AG08395 (cell line): Measurements from ENCODE around the gene SEL1L.
"Not testable (repeated sequence)": the region's sequence is repeated elsewhere in the genome, so short reads cannot be mapped to it uniquely, and the experiment has no call there.

Source experiments
- DNase-seq: peaks from one replicate; pipeline ENCODE4 v3.0.0; 2012; ENCODE audit warnings: mixed read lengths, low spot score

SEL1L gene

DNA sequence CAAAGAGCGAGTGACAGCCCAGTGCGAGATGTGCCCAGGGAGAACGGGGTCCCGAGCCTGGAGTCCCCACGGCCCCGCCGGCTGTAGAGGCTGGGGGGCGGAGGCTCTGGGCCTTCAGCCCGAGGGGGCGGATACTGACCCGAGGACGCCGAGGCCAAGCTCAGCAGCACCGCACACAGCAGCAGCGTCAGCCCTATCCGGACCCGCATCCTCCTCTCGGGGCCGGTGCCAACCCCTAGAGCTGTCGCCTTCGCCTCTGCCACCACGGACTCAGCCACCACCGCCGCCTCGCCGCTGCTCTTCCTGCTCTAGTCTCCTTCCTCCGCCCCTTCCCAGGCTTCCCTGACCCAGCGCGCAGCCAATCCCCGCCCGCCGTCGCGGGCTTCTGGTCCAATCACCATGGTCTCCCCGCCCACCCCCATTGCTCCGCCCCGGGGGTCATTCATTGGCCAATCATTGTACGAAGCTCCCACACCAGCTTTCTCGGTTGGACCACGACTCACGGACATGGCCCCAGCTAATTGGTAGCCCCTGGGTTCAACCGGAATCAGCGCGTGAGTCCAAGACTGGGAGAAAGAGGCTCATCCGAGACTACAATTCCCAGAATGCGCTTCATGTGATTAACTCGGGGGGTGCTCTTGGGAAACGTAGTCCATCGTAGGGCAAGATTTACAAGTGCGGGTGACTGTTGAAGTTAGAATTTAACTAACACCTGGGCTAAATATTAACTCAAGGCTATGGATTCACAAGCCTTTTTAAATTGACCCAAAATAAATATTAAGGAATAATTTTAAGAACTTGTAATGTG lies at the start of gene SEL1L:
Gene SEL1L (minus strand): TSS at position 318 of the 808 bp plus-strand sequence. CDS start 109 bp downstream, at position 209.
- DNase-seq: peak; percentile 99

DNA sequence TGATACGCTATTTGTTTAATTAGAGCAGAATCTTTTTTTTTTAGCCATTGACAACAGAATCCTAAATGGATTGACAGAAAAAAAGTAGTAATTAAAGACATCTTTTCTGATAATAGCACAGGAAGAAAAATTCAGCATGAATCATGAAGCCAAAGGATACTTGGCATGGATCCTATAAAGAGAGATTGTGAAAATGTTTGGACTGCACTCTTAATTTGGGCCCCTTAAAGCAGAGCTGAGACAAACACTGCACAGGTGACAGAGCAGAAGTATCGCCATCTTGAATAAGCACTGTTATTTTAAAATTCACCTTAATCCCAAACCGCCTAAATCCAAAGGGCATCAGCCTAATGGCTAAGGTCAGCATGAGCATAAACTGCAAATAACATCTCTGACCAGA lies 48.8 kb upstream of the SEL1L start:
- DNase-seq: no peak

- DNase-seq: no peak
Measured at GRCh38 chr14:81579115-81579514, 45.5 kb upstream of the SEL1L start.

DNA sequence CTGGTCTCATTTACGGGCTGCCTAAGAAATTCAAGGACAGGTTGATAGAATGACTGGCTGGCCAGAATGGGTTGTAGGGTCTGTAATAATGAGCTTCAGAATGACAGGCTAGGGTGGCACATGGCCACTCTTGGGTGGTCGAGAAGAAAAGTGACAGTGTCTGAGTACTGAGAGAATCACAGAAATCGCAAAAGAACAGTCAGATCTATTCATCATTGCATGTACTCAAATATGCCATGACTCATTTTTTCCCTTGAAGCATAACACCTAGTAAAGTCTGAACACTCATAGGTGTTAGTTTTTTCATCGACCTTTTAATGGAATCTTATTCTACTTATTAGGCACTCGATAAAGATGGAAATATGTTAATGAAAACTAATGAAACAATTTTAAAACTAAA lies 37.8 kb upstream of the SEL1L start:
- DNase-seq: no peak

- DNase-seq: no peak
Measured at GRCh38 chr14:81567302-81567701, 33.6 kb upstream of the SEL1L start.

DNA sequence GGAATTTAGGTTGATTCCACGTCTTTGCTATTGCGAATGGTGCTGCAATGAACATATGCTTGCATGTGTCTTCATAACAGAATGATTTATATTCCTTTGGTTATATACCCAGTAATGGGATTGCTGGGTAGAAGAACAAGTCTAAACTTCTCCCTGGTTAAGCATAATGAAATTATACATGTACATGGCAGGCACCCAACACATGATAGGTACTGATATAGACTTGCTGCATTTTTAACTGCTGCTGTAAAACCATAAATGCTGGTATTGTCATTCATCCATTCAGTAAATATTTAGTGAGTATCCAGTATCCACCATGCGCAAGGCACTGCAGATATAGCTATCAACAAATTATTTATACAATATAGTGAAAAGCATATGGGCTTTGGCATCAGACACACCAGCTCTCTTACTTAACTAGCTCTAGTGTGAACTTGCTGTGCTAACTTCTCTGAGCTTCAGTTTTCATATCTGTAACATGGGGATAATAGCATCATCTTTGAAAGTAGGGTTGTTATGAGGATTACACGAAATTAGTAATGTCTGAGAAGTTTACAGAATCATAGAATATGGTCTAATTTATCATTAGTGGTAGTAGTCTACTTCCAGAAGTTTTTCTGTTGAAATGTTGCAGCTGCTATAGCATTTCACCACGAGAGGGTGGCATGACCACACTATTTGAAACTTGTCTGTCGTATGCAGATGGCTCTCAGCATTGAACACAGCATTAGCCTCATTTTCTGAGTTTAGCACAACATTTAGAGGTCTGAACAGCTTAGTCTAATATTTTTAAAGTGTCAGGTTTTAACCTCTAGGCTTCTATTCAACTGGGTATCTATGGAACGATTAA lies 32.0 kb upstream of the SEL1L start:
- peak; percentile 23 for DNase-seq

DNA sequence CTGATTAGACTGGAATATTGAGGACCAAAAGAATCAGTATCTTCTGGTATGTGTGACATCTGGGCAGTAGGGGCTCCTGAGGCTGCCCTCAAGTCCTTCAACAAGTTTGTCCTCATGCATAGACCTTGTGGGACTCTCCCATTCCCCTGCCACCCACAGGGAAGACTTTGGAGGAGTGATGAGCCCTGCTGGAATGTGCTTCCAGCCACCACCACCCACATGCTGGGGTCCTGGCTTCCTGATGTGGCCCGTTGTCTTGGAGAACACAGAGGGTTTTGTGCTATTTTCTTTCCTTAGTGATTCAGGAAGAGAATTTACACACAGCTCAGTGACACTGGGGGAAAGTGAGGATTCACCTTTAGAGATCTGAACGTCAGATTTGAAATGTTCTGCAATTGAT lies 29.2 kb upstream of the SEL1L start:
- DNase-seq: no peak

- DNase-seq: no peak
Measured at GRCh38 chr14:81561084-81561775, 27.6 kb upstream of the SEL1L start.

DNA sequence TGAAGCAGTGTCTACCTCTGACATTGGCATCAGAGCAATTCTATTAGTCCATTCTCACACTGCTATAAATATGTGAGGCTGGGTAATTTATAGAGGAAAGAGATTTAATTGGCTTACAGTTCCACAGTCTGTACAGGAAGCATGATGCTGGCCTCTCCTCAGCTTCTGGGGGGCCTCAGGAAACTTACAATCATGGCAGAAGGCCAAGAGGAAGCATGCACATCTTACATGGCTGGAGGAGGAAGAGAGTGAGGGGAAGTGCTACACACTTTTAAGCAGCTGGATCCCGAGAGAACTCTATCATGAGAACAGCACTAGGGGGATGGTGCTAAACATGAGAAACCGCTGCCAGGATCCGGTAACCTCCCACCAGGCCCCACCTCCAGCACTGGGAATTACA lies 25.7 kb upstream of the SEL1L start:
- DNase-seq: no peak

GRCh38 chr14:81557146-81557545 lies 23.5 kb upstream of the SEL1L start:
- no peak for DNase-seq

GRCh38 chr14:81555684-81556083 lies 22.0 kb upstream of the SEL1L start:
- no peak for DNase-seq

GRCh38 chr14:81555051-81555450 lies 21.4 kb upstream of the SEL1L start:
- DNase-seq: no peak

GRCh38 chr14:81551471-81551870 lies 17.8 kb upstream of the SEL1L start:
- DNase-seq: no peak

DNA sequence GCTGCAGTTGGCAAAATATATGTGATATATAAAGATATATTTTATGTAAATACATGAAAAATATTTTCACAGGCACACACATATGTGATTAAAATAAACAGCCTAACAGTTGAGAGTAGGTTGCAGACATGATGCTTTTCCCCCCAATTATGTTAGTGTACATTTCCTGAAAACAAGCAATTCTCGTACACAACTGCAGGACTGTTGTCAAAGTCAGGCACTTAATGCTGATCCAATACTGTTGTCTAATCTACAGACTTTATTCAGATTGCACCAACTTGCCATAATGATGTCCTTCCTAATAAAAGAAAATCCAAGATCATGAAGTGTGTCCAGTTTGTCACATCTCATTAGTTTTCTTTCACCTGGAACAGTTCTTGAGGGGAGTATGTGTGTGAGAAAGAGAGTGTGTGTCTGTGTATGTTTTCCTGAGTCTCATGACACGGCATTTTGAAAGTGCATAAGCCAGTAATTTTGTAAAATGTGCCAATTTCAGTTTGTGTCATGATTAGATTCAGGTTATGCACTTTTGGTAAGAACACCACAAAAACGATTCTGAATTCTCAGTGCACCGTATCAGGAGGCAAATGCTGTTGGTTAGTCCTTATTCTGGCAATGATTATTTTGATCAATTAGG lies 16.5 kb upstream of the SEL1L start:
- no peak for DNase-seq

DNA sequence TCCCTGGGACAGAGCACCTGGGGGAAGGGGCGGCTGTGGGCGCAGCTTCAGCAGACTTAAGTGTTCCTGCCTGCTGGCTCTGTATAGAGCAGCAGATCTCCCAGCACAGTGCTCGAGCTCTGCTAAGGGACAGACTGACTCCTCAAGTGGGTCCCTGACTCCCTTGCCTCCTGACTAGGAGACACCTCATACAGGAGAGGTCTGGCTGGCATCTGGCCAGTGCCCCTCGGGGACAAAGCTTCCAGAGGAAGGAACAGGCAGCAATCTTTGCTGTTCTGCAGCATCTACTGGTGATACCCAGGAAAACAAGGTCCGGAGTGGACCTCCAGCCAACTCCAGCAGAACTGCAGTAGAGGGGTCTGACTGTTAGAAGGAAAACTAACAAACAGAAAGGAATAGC lies 7.6 kb upstream of the SEL1L start:
- DNase-seq: not testable (repeated sequence)

DNA sequence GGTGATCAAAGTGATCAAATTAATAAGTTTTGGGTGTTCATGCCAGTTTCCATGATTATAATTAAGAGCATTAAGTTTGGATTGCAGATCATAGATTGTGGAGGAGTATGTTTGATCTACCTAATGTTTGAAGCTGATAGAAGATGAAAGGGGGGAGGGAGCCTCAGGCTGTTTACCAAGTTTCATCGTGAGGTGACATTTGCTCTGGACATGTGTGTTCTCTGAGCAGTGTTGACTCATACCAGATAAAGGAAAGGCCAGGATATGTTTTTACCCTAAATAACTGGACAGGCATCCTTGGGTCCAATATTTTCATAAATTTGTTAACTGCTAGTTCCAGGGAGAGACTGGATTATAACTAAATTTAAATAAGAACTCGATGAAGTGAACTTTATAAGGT lies 3.5 kb upstream of the SEL1L start:
- DNase-seq: no peak

GRCh38 chr14:81536241-81536771 lies 2.7 kb upstream of the SEL1L start:
- no peak for DNase-seq

DNA sequence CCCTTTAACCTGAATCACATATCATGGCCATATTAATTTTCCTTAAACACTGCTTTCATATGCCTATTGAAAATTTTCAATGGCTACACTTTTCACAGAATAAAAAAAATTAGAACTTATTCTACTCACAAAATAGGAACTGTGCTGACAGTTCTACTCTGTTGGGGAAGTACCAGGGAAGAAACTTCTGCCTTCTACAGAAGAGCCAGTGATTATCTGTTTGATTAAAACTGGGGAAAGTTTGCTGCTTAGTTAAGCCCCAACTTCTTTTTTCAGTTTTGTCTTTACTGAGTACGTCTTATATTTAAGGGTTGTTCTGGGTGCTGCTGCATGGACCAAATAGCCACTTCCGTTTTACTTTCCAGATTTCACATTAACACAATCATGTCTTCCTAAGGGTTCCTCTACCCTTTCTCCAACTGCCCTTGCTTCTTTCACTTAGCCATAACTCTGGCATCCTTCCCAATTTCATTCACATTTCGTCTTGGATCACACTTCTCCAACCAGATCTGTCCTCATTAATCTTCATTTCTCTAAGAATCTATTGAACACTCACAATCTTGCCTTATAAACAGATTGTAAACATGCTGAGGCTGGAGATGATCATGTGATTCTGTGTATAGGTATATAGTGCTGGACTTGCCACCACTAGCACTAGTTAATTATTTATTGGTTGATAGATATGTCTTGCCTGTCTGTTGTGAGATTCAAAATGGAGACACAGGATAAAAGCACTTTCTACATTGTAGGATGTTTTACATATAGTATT lies 1.9 kb upstream of the SEL1L start:
- DNase-seq: no peak

DNA sequence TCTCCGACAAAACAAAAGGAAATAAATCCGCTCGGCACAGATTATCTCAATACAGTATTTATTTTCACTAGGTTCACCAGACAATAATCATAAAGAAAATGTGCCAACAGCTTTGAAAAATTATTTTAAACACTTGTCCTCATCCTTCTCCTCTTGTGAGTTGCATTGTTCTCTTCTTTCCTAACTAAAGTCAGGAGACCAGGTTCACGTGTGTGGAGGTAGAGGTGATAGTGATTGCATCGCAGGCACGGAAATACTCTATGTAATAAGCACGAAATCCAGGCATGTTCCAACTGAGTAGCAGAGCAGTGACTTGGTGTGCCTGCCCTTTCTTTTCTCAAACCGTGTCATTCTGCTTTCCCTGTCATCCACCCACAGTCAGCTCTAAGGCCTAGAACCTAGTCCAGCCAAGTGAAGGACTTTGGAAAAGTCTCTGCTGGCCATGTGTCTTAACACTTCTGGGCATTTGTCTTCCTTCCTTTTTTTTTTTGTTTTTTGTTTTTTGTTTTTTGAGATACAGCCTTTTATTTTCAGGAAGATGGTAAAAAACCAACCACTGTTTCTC lies 939 bp upstream of the SEL1L start:
- DNase-seq: no peak

- no peak for DNase-seq
Measured at GRCh38 chr14:81533212-81533535, 479 bp downstream of the SEL1L start.

DNA sequence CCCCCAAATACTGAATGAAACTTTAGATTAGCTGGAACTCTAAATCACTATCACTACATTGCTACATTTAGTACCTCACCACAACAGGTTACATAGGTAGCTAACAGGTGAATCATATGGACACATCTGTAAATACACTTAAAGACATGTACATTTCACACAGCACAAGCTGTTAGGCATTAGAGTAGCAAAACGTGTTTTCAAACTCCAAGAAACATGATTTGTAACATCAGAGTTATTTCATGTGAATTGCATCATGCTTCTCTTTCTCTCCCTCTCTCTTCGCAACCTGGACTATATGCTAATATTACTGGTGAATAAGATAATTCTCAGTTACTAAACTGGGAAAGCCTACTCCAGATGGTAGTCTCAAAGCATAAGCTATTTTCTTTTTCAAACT lies 4.3 kb downstream of the SEL1L start:
- no peak for DNase-seq
